Measurements from ENCODE around the gene BBOF1.

The BBOF1 gene

GRCh38 chr14:74105381-74105780 is 86.2 kb downstream of the BBOF1 start:
- DNase-seq: no peak

- no peak for DNase-seq
Observed at GRCh38 chr14:74109369-74109768, 90.2 kb downstream of the BBOF1 start.

GRCh38 chr14:74111395-74112216 is 92.5 kb downstream of the BBOF1 start:
- peak in 1 of 2 experiments; percentile 30 for DNase-seq

Measured in NCI-H187 (cell line).